SK-N-SH (cell line): ENCODE results near the gene EFTUD2. TPM values are rescaled to one million over a fixed set of nuclear protein-coding genes. Genes with fewer than 3 reads are reported as not detected.
A peak's percentile ranks its signal among the peaks of the same experiment; 100 is the strongest.
"Not testable (repeated sequence)": the region's sequence is repeated elsewhere in the genome, so short reads cannot be mapped to it uniquely, and the experiment has no call there.

Experiments
- CTCF ChIA-PET: fragments of 300-600, 350-600 bp; formaldehyde crosslinking; extraction: SDS; loops from one replicate; lab custom pipeline; 2021; lab: Yijun Ruan, JAX
- POLR2A ChIA-PET: fragments of 350-600 bp; sonication (Branson Sonifier 250); formaldehyde crosslinking; extraction: SDS; loops from one replicate; lab custom pipeline; 2020; ENCODE audit warnings: antibody characterized with exemption, inconsistent platforms; lab: Yijun Ruan, JAX
- DNase-seq: peaks from one replicate; pipeline ENCODE4 v3.0.0; 2012
- H2AFZ ChIP-seq: fragments of 200-600 bp; sonication (generic); 2 replicates; pipeline ENCODE4 v1.8.1; 2016; ENCODE audit warnings: antibody characterized with exemption, mild to moderate bottlenecking, low read depth
- H3F3A ChIP-seq: fragments of 200-600 bp; sonication (generic); replicated peaks from 2 replicates; pipeline ENCODE3; 2016; ENCODE audit warnings: antibody characterized with exemption, mild to moderate bottlenecking; ENCODE audit not compliant: insufficient read depth
- H3K27ac ChIP-seq, 2 experiments: fragments of 200-500 bp in 1 of 2; fragments of 200-600 bp in 1 of 2; sonication (Bioruptor generic) in 1 of 2; sonication (generic), shearing (Covaris generic) in 1 of 2; 2 replicates each; pipeline versions ENCODE4 v1.5.1 to v1.6.1; 2014 to 2016; ENCODE audit warnings: low read depth in 2 of 2, inconsistent platforms in 1 of 2, low read length in 1 of 2, mild to moderate bottlenecking in 1 of 2, mixed read lengths in 1 of 2
- H3K27me3 ChIP-seq: fragments of 200-600 bp; sonication (generic), shearing (Covaris generic); 2 replicates; pipeline ENCODE4 v1.6.1; 2016; ENCODE audit warnings: mixed run types; ENCODE audit not compliant: insufficient read depth
- H3K36me3 ChIP-seq, 2 experiments: fragments of 200-500 bp in 1 of 2; fragments of 200-600 bp in 1 of 2; sonication (Bioruptor generic) in 1 of 2; sonication (generic) in 1 of 2; replicated peaks in 1 of 2; 2 replicates each; pipeline versions ENCODE3 to v1.5.1; 2014 to 2016; ENCODE audit warnings: low read length in 1 of 2, mild to moderate bottlenecking in 1 of 2; ENCODE audit not compliant: insufficient read depth in 2 of 2, control insufficient read depth in 1 of 2
- H3K4me1 ChIP-seq, 2 experiments: fragments of 200-500 bp in 1 of 2; fragments of 200-600 bp in 1 of 2; sonication (Bioruptor generic) in 1 of 2; sonication (generic), shearing (Covaris generic) in 1 of 2; 2 replicates each; pipeline versions ENCODE4 v1.5.1 to v1.6.1; 2014 to 2016; ENCODE audit warnings: low read depth in 1 of 2, low read length in 1 of 2, mixed run types in 1 of 2; ENCODE audit not compliant: insufficient read depth in 2 of 2, control insufficient read depth in 1 of 2
- H3K4me2 ChIP-seq: fragments of 200-600 bp; sonication (generic), shearing (Covaris generic); 2 replicates; pipeline ENCODE4 v1.6.1; 2017; ENCODE audit warnings: mixed run types
- H3K4me3 ChIP-seq, 2 experiments: fragments of 200-500 bp in 1 of 2; fragments of 200-600 bp in 1 of 2; sonication (Bioruptor generic) in 1 of 2; sonication (generic), shearing (Covaris generic) in 1 of 2; 2 replicates each; pipeline versions ENCODE4 v1.5.1 to v1.8.1; 2014 to 2016; ENCODE audit warnings: low read depth in 2 of 2, inconsistent platforms in 1 of 2, low read length in 1 of 2, mild to moderate bottlenecking in 1 of 2, mixed read lengths in 1 of 2, moderate library complexity in 1 of 2
- H3K79me2 ChIP-seq: fragments of 200-600 bp; sonication (generic); 2 replicates; pipeline ENCODE4 v1.8.1; 2017; ENCODE audit warnings: mild to moderate bottlenecking; ENCODE audit not compliant: insufficient read depth
- H3K9ac ChIP-seq: fragments of 200-600 bp; sonication (generic); 2 replicates; pipeline ENCODE4 v1.6.1; 2017; ENCODE audit warnings: mixed run types
- H3K9me2 ChIP-seq: fragments of 200-600 bp; sonication (generic); 2 replicates; pipeline ENCODE4 v1.6.1; 2017; ENCODE audit warnings: mixed run types
- H3K9me3 ChIP-seq: fragments of 200-600 bp; sonication (generic); 2 replicates; pipeline ENCODE4 v1.6.1; 2017; ENCODE audit warnings: mixed run types, mild to moderate bottlenecking, moderate library complexity
- H4K20me1 ChIP-seq: fragments of 200-600 bp; sonication (generic); 2 replicates; pipeline ENCODE4 v1.6.1; 2017; ENCODE audit warnings: mild to moderate bottlenecking, mixed run types; ENCODE audit not compliant: insufficient read depth
- CTCF ChIP-seq: fragments of 200-600 bp; sonication (generic); IDR thresholded peaks from 2 replicates; pipeline ENCODE4 v1.6.1; 2017; ENCODE audit warnings: antibody characterized with exemption, mild to moderate bottlenecking, moderate library complexity
- FOXJ3 ChIP-seq: sonication (generic); formaldehyde crosslinking; IDR thresholded peaks from 2 replicates; pipeline ENCODE4 v1.5.1; 2020; ENCODE audit warnings: mild to moderate bottlenecking, missing genetic modification reagents
- FOXM1 ChIP-seq: IDR thresholded peaks from 2 replicates; pipeline ENCODE4 v1.4.0; 2012; ENCODE audit warnings: low read depth, mild to moderate bottlenecking
- GATA2 ChIP-seq: sonication (generic); formaldehyde crosslinking; IDR thresholded peaks from 2 replicates; pipeline ENCODE4 v1.5.0; 2020; ENCODE audit warnings: mild to moderate bottlenecking, missing genetic modification reagents
- MAX ChIP-seq: IDR thresholded peaks from 2 replicates; pipeline ENCODE4 v1.4.0; 2012; ENCODE audit warnings: low read depth
- MEF2A ChIP-seq: IDR thresholded peaks from 2 replicates; pipeline ENCODE4 v1.4.0; 2012; ENCODE audit warnings: low read depth, borderline replicate concordance
- MXI1 ChIP-seq: IDR thresholded peaks from 2 replicates; pipeline ENCODE4 v1.6.1; 2012; ENCODE audit warnings: mild to moderate bottlenecking, low read depth, low read length, improper control_type of control experiment
- PBX3 ChIP-seq: IDR thresholded peaks from 2 replicates; pipeline ENCODE4; 2012
- RAD21 ChIP-seq: IDR thresholded peaks from 2 replicates; pipeline ENCODE4 v1.6.1; 2012; ENCODE audit warnings: mild to moderate bottlenecking, low read length
- REST ChIP-seq: IDR thresholded peaks from 2 replicates; pipeline ENCODE4 v1.6.1; 2012; ENCODE audit warnings: mild to moderate bottlenecking, low read depth, low read length, moderate library complexity
- TAF1 ChIP-seq: IDR thresholded peaks from 2 replicates; pipeline ENCODE4 v1.6.1; 2012; ENCODE audit warnings: low read depth, mild to moderate bottlenecking, low read length, moderate library complexity, borderline replicate concordance
- TEAD4 ChIP-seq: IDR thresholded peaks from 2 replicates; pipeline ENCODE4 v1.4.0; 2012; ENCODE audit warnings: mild to moderate bottlenecking, borderline replicate concordance; ENCODE audit not compliant: insufficient read depth
- YY1 ChIP-seq: IDR thresholded peaks from 2 replicates; pipeline ENCODE4 v1.4.0; 2012; ENCODE audit warnings: low read depth, mild to moderate bottlenecking
- ZBTB33 ChIP-seq: IDR thresholded peaks from 2 replicates; pipeline ENCODE4 v1.4.0; 2012; ENCODE audit warnings: low read depth, borderline replicate concordance
- WGBS: methylation state at CpG from one replicate; pipeline ENCODE4 v1.1.6; 2017; ENCODE audit warnings: low lambda C conversion rate; 5-methylcytosine and 5-hydroxymethylcytosine counted together
- polyA plus RNA-seq, 3 experiments: library from polyadenylated mRNA; depleted of rRNA; stranded (reverse); fragments of >200 nt; gene quantifications; 2 replicates each; pipeline ENCODE4 v1.2.3, GENCODE V29; 2012

The EFTUD2 gene
- polyA plus RNA-seq, 1 of the 3 experiments (the other 2 are of a cell fraction) = 82.9 TPM

- TF ChIP-seq REST = no peak
- TF ChIP-seq GATA2 (CRISPR knock-in tag) = no peak
- peak; percentile 64 for TF ChIP-seq PBX3
- no peak for TF ChIP-seq FOXJ3 (CRISPR knock-in tag)
- TF ChIP-seq YY1 = no peak
- TF ChIP-seq TAF1 = no peak
- no peak for TF ChIP-seq ZBTB33
- 0 out of 2 replicates have a peak, but pooled peaks have one; percentile 21 for TF ChIP-seq MAX
- TF ChIP-seq TEAD4 = peak; percentile 80
- no peak for TF ChIP-seq RAD21
- TF ChIP-seq MXI1 = no peak
- TF ChIP-seq MEF2A = no peak; the same call in 1 of the 2 replicates
- peak; percentile 70; the same call in 1 of the 2 replicates for TF ChIP-seq FOXM1
- TF ChIP-seq CTCF = no peak
Observed at GRCh38 chr17:44820631-44821212, 78.5 kb downstream of the EFTUD2 start (continued).

GRCh38 chr17:44818508-44818907 lies 80.7 kb downstream of the EFTUD2 start:
- Histone ChIP-seq H3K79me2 (peaks cover 94% of the 10 kb centered on the region), H3K4me1 (peaks cover 3 to 25% of the 10 kb centered on the region in 2 experiments; a peak in 3 of 4 replicates), H3K27ac (peak overlapping the region in 1 of 2 experiments; percentile 47; a peak in 2 of 4 replicates), H3F3A (peaks cover 64% of the 10 kb centered on the region), H3K36me3 (peaks cover 0 to 12% of the 10 kb centered on the region in 2 experiments)
- H3K9me2 ChIP-seq, H3K4me2 ChIP-seq, H3K9me3 ChIP-seq, H3K4me3 ChIP-seq, DNase-seq, POLR2A ChIA-PET, H3K27me3 ChIP-seq, H3K9ac ChIP-seq, H2AFZ ChIP-seq, H4K20me1 ChIP-seq: not testable (repeated sequence)
- 96% methylated on average over 6 of the region's 6 CpGs for WGBS
- CTCF ChIA-PET = interaction anchor here (1.1 to 1.8 kb wide), 4 partner anchors 24 to 39 kb away, joined by 3 to 12 read pairs (median 3); no protein-coding TSS in a partner anchor
